HG02678 (cell line): ENCODE data around the gene S100A7.

Source experiments
- ATAC-seq: cut with Tn5 transposase; IDR thresholded peaks from one replicate; pipeline ENCODE4 v1.9.1; 2021; ENCODE audit warnings: mild to moderate bottlenecking, moderate library complexity; ENCODE audit not compliant: unreplicated experiment

S100A7 gene

GRCh38 chr1:153460551-153460950 is at the start of gene S100A7:
Gene S100A7 (minus strand): TSS chr1:153460651. CDS start chr1:153459013, 1,638 bp downstream.
- ATAC-seq, result no peak

GRCh38 chr1:153509729-153510354 is 49.4 kb upstream of the S100A7 start:
- ATAC-seq, result no peak

GRCh38 chr1:153509036-153509435 is 48.6 kb upstream of the S100A7 start:
- ATAC-seq, result no peak

DNA sequence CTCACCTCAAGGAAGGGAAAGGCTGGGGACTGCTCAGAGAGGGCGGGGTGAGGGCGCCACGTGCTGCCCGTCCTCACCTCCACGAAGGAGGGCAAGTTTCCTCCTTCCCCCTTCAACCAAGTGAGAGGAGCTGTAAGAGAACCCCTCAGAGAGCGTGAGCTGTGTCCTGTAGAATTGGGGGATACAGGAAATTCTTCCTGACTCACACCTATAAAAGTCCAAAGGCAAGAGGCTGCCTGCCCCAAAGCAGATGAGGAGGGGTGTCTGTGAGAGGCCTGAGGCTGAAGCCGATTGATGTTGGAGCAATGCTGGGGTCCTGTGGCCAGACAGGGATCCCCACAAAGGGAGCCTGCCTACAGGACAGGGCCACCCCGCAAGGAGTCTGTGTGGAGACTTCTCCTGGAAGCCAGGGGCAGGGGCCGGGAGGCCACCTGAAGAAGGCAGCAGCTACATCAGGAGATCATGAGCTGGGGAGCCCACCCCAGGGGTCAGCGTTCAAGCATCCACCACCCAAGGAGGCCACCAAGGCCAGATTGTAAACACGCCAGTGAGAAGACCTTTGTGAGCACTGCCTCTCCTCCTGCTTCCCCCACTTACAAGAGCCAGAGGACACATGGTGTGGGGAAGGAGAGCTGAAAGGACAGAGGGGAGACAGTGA is 47.6 kb upstream of the S100A7 start:
- no peak for ATAC-seq

DNA sequence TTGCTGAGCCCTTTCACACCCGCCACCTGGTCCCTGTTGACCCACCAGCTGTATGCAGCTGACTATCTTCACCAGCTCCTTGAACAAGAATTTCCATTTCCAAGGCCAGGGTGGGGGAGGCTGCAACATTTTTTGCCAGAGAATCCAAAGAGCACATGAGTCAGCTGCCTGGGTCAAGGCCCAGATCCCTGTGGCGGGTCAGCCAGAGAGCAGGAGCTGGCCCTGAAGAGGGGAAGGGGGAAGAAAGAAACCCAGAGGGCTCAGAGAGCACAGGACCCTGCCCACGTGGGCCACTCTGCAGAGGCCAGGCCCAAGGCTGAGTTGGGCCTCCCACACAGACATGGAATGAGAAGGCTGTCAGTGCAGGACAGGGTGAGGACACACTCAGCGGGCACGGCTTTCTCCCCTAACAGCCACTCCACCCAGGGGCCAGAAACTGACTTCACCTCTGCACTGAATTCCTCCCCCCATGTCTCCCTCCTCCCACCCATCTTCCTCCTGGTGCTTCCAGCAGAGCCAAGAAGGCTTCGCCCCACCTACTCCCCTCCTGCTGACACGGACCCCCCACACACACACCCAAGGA is 46.5 kb upstream of the S100A7 start:
- no peak for ATAC-seq

GRCh38 chr1:153506386-153506785 is 45.9 kb upstream of the S100A7 start:
- no peak for ATAC-seq

GRCh38 chr1:153505576-153505975 is 45.1 kb upstream of the S100A7 start:
- ATAC-seq, result no peak

DNA sequence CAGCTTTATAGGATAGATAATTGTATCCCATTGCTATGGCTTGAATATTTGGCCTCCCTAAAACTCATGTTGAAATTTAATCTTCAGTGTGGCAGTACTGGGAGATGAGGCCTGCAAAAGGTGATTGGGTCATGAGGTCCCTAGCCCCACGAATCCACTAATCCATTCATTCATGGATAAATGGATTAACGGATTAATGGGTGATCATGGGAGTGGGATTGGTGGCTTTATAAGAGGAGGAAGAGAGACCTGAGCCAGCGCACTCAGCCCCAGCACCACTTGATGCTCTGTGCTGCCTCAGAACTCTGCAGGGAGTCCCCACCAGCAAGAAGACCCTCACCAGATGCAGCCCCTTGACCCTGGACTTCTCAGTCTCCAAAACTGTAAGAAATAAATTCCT is 43.3 kb upstream of the S100A7 start:
- no peak for ATAC-seq

DNA sequence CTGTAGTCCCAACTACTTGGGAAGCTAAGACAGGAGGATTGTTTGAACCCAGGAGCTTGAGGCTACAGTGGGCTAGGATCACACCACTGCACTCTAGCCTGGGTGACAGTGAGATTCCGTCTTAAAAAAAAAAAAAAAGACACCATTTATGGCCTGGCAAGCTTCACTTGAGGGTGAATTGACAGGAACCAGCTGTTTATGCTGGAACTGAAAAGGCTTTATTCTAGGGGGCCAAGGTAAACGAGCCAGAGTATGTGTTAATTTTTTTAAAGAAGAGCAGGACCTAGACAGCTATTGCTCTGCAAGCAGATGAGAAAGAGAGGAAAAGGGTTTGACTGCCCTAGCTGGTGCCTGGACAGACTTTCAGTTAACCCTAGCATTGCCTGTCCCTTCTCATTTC is 38.3 kb upstream of the S100A7 start:
- ATAC-seq, result no peak

DNA sequence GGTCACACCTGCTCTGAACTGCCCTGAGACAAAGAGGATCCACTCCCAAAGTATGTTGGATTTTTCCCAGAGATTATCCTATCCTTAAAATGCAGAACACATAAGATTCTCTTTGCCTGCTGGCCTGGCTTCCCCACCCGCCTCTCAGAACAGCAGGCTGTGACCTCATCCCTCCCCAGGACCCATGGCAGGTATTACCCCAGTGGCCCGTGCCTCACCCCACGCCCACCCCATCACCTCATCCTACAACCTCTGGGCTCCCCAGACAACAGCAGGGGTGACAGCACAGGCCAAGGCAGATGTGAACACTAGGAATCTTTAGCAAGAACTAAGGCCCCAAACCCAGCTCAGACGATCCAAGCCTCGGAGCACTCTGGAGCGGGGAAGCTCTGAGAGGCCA is 35.1 kb upstream of the S100A7 start:
- no peak for ATAC-seq

DNA sequence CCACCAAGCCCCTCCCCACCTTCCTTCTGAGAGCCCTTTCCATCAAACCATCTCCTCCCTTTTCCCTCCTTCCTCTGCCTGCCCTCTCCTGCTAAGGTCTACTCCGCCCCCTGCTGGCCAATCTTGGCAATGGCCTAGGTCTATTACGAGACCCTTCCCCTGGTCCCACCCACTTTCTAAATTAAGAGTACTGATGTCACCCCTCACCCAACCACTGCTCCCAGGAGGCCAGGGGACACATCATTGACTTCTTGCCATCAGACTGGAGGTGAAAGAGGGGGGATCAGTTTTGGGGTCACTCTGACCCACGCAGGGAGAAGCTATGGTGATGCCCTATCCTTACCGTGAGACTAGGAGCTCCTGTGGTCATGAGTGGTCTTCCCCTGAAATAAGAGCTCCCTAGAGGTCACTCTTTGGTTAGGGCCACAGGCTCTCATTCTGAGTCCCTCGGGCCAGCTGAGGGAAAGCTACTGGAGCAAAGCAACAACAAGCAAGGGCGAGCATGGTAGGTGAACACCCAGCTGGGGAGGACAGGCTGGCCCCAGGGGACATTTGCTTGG is 34.6 kb upstream of the S100A7 start:
- no peak for ATAC-seq

GRCh38 chr1:153493343-153493960 is 33.0 kb upstream of the S100A7 start:
- ATAC-seq, result no peak

DNA sequence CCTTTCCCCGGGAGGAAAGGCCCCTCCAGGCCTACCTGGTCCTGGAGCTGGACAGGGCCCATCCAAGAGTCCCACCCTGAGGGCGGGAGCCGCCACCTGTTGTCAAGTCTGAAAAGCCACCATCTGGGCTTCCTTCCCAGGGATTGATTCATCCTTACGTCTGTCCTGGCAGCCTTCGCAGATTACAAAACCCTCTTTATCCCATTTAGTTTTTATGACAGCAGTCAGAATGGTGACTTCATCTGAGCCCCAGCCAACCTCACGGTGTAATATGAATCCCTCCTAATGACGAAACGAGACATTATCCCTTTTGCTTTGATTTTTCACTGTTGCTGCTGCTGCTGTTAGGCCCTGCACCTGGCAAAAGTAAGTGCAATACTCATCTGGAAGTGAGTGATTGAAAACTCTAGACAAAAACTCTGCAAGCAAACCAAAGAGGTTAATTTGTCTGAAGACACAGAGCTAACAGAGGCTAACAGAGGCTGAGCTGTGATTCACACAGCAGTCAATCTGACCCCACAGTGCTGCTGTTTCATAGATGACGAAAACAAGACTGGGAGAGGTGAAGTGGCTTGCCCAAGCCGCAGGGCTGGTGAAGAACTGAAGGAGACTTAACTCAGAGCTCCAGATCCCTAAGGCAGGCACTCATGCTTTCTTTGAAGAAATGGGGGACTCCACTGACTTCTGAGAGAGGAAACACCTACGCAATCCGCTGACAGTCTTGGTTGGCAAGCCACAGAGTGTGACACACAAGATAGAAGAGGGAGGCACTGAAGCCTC is 30.0 kb upstream of the S100A7 start:
- no peak for ATAC-seq

- no peak for ATAC-seq
These were observed 28.3 kb upstream of the S100A7 start for GRCh38 chr1:153488731-153489130.

DNA sequence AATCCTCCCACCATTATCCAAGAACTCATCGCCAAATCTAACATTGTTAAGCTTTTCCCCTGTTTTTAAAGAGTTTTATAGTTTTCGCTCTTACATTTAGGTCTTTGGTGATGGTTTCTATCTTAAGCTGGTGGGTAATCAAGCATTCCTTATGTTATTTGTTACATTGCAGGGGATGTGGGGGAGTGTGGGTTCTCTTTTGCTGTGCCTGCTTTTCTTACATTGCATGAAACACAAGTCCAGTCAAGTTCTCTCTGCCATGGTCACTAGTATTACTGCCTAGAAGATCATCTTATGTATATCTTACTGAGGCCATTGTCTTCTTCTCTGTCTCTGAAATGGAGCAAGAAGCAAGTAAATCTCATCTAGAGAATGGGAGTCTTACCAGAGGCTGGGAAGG is 27.3 kb upstream of the S100A7 start:
- no peak for ATAC-seq

- ATAC-seq, result no peak
These were observed 25.4 kb upstream of the S100A7 start for GRCh38 chr1:153485863-153486262.

- no peak for ATAC-seq
These were observed 23.3 kb upstream of the S100A7 start for GRCh38 chr1:153483776-153484175.

GRCh38 chr1:153481124-153481523 is 20.7 kb upstream of the S100A7 start:
- ATAC-seq, result no peak

- ATAC-seq, result no peak
These were observed 18.5 kb upstream of the S100A7 start for GRCh38 chr1:153478692-153479618.
